ENCODE data around the gene ATG101.

Gene ATG101

DNA sequence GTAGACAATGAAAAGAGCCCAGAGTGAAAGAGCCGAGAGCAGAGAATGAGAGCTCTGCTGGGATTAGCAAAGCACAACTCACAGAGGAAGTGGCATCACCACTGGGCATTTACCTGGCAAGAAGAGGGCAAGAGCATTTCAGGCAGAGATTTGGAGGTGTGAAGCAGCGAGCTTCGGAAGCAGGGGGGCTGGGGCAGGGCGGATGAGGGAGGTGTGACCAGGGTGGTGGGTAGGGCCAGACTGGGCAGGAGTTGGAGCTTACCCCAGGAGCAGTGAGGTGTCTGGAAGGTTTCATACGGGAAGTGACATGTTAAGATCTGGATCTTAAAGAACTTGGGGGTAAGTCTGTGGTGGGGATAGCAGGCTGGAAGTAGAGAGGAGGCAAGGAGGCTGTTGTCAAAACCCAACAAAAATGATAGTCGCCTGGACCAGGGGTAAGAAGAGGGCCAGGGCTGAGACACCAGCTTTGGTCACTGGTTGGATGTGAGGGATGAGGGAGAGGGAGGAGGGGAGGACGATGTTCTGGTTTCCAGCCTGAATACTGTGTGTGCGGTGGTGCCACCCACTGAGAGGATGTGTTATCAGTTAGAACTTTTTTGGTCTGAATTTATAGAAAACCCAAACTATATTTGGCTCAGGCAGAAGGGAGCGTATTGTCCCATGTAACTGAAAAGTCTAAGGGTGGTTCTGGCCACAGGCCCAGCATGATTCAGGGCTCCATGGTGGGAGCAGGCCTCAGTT lies 14.9 kb downstream of the ATG101 start:
- H3K9me3 ChIP-seq: no peaks in the 10 kb centered on the region
- peaks cover 0 to 25% (median 11%) of the 10 kb centered on the region in 4 donors for H3K4me1 ChIP-seq
- H3K27me3 ChIP-seq: peaks cover 0 to 42% of the 10 kb centered on the region in 2 donors
- TF ChIP-seq, protein P1, sequence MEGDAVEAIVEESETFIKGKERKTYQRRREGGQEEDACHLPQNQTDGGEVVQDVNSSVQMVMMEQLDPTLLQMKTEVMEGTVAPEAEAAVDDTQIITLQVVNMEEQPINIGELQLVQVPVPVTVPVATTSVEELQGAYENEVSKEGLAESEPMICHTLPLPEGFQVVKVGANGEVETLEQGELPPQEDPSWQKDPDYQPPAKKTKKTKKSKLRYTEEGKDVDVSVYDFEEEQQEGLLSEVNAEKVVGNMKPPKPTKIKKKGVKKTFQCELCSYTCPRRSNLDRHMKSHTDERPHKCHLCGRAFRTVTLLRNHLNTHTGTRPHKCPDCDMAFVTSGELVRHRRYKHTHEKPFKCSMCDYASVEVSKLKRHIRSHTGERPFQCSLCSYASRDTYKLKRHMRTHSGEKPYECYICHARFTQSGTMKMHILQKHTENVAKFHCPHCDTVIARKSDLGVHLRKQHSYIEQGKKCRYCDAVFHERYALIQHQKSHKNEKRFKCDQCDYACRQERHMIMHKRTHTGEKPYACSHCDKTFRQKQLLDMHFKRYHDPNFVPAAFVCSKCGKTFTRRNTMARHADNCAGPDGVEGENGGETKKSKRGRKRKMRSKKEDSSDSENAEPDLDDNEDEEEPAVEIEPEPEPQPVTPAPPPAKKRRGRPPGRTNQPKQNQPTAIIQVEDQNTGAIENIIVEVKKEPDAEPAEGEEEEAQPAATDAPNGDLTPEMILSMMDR (IDR thresholded peaks at IDR 0.05): no peak
- intact Hi-C loops (cut with DNase I; ENCODE audit: low total_unique reads): no loop called here
- H3K27ac ChIP-seq: no peak overlapping the region
- peaks cover 0 to 6% (median 6%) of the 10 kb centered on the region in 3 donors for H3K36me3 ChIP-seq
- no peak overlapping the region for H3K4me3 ChIP-seq
- DNase-seq: no peak

DNA sequence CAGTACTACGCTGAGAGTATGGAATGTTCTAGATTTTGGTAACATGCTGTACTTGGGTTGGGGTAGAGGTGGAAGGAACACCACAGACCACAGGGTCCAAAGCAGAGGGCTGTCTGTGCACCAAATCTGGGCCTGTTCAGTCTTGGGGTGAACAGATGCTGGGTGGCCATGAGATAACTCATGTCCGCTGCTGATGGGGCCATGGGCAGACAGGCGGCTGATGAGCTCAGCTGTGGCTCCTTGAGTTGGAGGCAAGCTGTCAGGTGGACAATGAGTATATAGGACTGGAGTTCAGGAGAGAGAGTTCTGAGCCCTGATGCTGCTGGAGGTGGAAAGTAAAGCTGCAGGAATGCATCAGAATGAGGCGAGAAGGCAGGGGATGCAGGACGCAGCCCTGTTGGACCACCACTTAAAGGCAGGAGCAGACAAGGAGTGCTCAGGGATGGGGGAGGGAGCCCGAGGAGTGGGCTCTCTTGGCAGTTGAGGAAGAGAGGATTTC lies 16.0 kb downstream of the ATG101 start:
- DNase-seq: no peak
- Histone ChIP-seq H3K36me3 (no peaks in the 10 kb centered on the region), H3K4me3 (no peak overlapping the region), H3K27ac (no peak overlapping the region), H3K4me1 (peaks cover 0 to 25% (median 10%) of the 10 kb centered on the region in 4 donors), H3K9me3 (no peaks in the 10 kb centered on the region), H3K27me3 (peaks cover 0 to 53% of the 10 kb centered on the region in 2 donors)
- TF ChIP-seq, protein P1 (IDR thresholded peaks at IDR 0.05): no peak
- intact Hi-C loops (cut with DNase I; ENCODE audit: low total_unique reads): no loop called here

DNA sequence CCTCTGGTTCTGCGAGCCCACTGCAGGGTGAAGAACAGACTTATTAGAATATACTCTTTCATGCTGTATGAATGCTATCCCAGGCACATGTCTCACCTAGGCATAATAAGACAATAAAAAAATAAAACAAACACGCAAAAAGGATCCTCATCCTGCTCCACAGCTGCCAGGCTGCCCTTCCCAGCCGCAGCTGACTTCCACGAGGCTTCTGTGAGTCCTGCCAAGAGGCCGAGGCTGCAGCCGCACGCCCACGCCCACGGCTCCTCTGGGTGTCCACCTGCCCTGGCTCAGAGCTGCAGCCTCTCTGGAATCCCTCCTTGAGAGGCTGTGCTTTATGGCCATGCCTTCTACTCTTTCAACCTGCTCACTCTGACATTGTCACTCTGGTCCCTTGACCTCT lies 16.6 kb downstream of the ATG101 start:
- intact Hi-C loops (cut with DNase I; ENCODE audit: low total_unique reads): no loop called here
- Histone ChIP-seq H3K4me1 (peaks cover 0 to 20% (median 7%) of the 10 kb centered on the region in 4 donors), H3K9me3 (no peaks in the 10 kb centered on the region), H3K27ac (no peak overlapping the region), H3K36me3 (no peaks in the 10 kb centered on the region), H3K4me3 (no peak overlapping the region), H3K27me3 (peaks cover 0 to 57% of the 10 kb centered on the region in 2 donors)
- TF ChIP-seq, protein P1 (IDR thresholded peaks at IDR 0.05): no peak
- no peak for DNase-seq

DNA sequence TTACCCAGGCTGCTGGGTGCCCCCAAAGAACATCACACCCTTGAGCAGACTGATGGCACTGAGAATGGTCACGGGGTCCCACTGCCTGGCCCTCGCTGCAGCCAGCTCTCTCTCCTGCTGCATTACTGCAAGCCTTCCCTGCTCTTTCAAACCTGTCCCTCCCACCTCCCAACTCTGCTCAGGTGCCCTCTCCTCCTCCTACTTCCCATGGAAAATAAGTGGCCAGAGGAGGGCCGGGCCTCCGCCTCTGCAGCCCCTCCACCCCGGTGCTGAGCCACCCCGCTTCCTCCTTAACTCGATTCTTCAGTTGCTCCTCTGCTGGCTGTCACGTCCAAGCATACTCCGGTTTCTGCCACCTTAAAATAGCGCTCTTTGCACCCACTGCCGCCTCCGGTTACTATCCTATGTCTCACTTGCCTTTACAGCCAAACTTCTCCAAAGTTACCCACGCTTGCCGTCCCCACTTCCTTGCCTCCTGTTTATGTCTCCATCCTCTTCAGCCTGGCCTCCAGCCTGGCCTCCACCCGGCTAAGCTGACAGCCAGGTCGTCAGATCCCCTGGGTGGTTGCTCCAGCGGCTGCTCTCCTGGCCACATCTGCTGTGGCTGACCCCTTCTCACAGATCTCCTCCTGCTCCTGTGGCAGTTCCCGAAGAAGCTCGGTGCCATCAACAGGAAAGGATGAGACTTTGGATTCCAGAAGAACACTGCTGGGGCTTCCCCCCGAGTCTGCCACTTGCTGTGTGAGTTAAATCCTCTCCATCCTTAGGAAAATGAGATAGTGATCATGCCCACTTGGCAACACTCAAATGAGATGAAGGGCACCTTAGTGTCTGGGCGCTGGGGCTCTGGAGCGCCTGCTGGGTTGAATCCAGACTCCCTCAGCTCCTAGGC lies 17.4 kb downstream of the ATG101 start:
- no peaks in the 10 kb centered on the region for H3K36me3 ChIP-seq
- TF ChIP-seq, protein P1 (IDR thresholded peaks at IDR 0.05): no peak
- H3K4me3 ChIP-seq: no peak overlapping the region
- H3K27ac ChIP-seq: no peak overlapping the region
- peaks cover 0 to 12% (median 4%) of the 10 kb centered on the region in 4 donors for H3K4me1 ChIP-seq
- H3K9me3 ChIP-seq: no peaks in the 10 kb centered on the region
- peaks cover 0 to 57% of the 10 kb centered on the region in 2 donors for H3K27me3 ChIP-seq
- no peak for DNase-seq
- intact Hi-C loops (cut with DNase I; ENCODE audit: low total_unique reads): no loop called here

DNA sequence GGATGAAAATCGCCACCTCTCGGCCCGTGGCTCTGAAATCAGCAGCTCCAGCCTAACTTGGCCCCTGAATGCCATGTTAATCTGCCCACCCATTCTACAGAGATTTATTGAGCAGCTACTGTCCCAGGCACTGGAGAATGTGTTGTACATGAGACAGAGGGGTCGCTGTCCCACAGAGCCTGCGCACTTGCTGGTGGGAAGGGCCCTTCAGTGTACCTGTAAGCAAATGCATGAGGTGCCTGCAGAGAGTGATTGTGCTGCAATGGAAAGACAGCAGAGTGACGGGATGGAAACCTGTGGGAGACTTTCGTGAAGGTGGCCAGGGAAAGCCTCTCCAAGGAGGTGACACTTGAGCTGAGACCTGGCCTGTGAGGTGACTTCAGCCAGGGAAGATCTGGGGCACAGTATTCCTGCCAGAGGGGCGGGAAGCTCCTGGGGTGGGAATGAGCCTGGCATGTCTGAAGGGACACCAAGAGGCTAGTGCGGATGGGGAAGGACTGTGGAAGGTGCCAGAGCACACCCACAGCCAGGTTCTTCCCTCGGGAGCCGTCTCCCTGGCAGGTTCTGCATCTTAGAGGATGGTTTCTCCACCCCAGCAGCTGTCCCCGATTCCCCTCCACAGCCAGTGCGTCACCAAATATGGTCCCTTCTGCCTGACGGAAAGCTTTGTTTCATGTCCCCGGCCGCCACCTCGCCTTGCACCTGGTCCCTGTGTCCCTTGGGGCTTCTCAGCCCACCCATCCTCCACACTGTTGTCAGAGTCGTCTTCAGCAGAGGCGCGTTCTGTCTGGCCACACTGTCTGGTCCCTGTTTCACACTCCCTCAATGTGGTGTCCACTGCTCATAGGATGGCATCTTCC lies 18.4 kb downstream of the ATG101 start:
- peaks cover 0 to 2% (median 0%) of the 10 kb centered on the region in 4 donors for H3K4me1 ChIP-seq
- H3K9me3 ChIP-seq: no peaks in the 10 kb centered on the region
- no peak overlapping the region for H3K27ac ChIP-seq
- no peak for DNase-seq
- peaks cover 0 to 57% of the 10 kb centered on the region in 2 donors for H3K27me3 ChIP-seq
- H3K36me3 ChIP-seq: no peaks in the 10 kb centered on the region
- TF ChIP-seq, protein P1 (IDR thresholded peaks at IDR 0.05): no peak
- H3K4me3 ChIP-seq: no peak overlapping the region
- intact Hi-C loops (cut with DNase I; ENCODE audit: low total_unique reads): no loop called here
